PC-3 (cell line): ENCODE data around the gene CFP. TPM values are rescaled to one million over a fixed set of nuclear protein-coding genes. Genes with fewer than 3 reads are reported as not detected.

Experiments
- ATAC-seq: fragments of 200-7000 bp; cut with Tn5 transposase; 2 replicates; pipeline ENCODE4 v1.9.1; 2020; ENCODE audit warnings: mild to moderate bottlenecking, moderate library complexity
- BruUV-seq: library from RNA; stranded (reverse); fragments of 400-500 nt; replicated peaks from 2 replicates; lab custom pipeline; 2021; lab: Mats Ljungman, UMichigan
- CTCF ChIA-PET: fragments of 300-600 bp; sonication (Branson Sonifier 250); formaldehyde crosslinking; loops from one replicate; lab custom pipeline; 2022; ENCODE audit warnings: antibody characterized with exemption; lab: Charles Lee
- POLR2A ChIA-PET: fragments of 300-600 bp; sonication (Branson Sonifier 250); formaldehyde crosslinking; loops from one replicate; lab custom pipeline; 2022; ENCODE audit warnings: antibody characterized with exemption; ENCODE audit not compliant: unreplicated experiment; lab: Charles Lee
- DNase-seq: peaks from one replicate; pipeline ENCODE4 v3.0.0-alpha.2; 2015
- H2AFZ ChIP-seq: fragments of 300-600 bp; sonication (generic); 2 replicates; pipeline ENCODE4 v1.6.0; 2016; ENCODE audit warnings: antibody characterized with exemption, low read length
- H3F3A ChIP-seq: fragments of 300-600 bp; sonication (generic); one replicate; pipeline ENCODE4 v1.6.0; 2017; ENCODE audit warnings: antibody characterized with exemption, low read length, control low read depth, mild to moderate bottlenecking; ENCODE audit not compliant: unreplicated experiment
- H3K27ac ChIP-seq: fragments of 300-600 bp; sonication (generic); 2 replicates; pipeline ENCODE4 v1.5.1; 2016; ENCODE audit warnings: mild to moderate bottlenecking, low read length
- H3K27me3 ChIP-seq: fragments of 300-600 bp; sonication (generic); 2 replicates; pipeline ENCODE4 v1.6.1; 2016; ENCODE audit warnings: low read length, mixed read lengths
- H3K36me3 ChIP-seq: fragments of 300-600 bp; sonication (generic); 2 replicates; pipeline ENCODE4 v1.6.1; 2016; ENCODE audit warnings: low read depth, mixed run types, low read length, mixed read lengths
- H3K4me1 ChIP-seq: fragments of 300-600 bp; sonication (generic); 2 replicates; pipeline ENCODE4 v1.5.1; 2016; ENCODE audit warnings: low read length; ENCODE audit not compliant: insufficient read depth
- H3K4me2 ChIP-seq: fragments of 300-600 bp; sonication (generic); 2 replicates; pipeline ENCODE4 v1.6.0; 2016; ENCODE audit warnings: low read length
- H3K4me3 ChIP-seq: fragments of 300-600 bp; sonication (generic); 2 replicates; pipeline ENCODE4 v1.5.1; 2016; ENCODE audit warnings: mild to moderate bottlenecking, low read length, mixed read lengths
- H3K79me2 ChIP-seq: fragments of 300-600 bp; sonication (generic); 2 replicates; pipeline ENCODE4 v1.6.1; 2017; ENCODE audit warnings: low read length, mixed read lengths
- H3K9ac ChIP-seq: fragments of 300-600 bp; sonication (generic); 2 replicates; pipeline ENCODE4 v1.6.0; 2016; ENCODE audit warnings: mild to moderate bottlenecking, low read length
- H3K9me2 ChIP-seq: fragments of 300-600 bp; sonication (generic); replicated peaks from 2 replicates; pipeline ENCODE4 v1.6.1; 2016; ENCODE audit warnings: mixed run types, low read length, mixed read lengths
- H3K9me3 ChIP-seq: fragments of 300-600 bp; sonication (generic); 2 replicates; pipeline ENCODE4 v1.6.1; 2016; ENCODE audit warnings: low read length, mixed read lengths
- H4K20me1 ChIP-seq: fragments of 300-600 bp; sonication (generic); 2 replicates; pipeline ENCODE4 v1.6.1; 2016; ENCODE audit warnings: low read length, mixed read lengths
- CTCF ChIP-seq: fragments of 300-600 bp; sonication (generic); conservative IDR thresholded peaks from 2 replicates; pipeline ENCODE4 v1.5.1; 2017; ENCODE audit warnings: antibody characterized with exemption, low read depth, mild to moderate bottlenecking, low read length
- EZH2 ChIP-seq: fragments of 300-600 bp; sonication (generic); IDR thresholded peaks from one replicate; pipeline ENCODE4 v1.6.1; 2017; ENCODE audit warnings: antibody characterized with exemption, mild to moderate bottlenecking, low read length; ENCODE audit not compliant: unreplicated experiment
- EZH2phosphoT487 ChIP-seq: fragments of 300-600 bp; sonication (generic); IDR thresholded peaks from 2 replicates; pipeline ENCODE4 v1.6.1; 2018; ENCODE audit warnings: mild to moderate bottlenecking, antibody characterized with exemption, low read length, borderline replicate concordance
- intact Hi-C: fragments of 100-400 bp; cut with micrococcal nuclease; formaldehyde crosslinking; loops from 2 replicates; pipeline ENCODE4 v1.9.0; 2023
- total RNA-seq: library from RNA; depleted of rRNA; stranded (reverse); fragments of >200 nt; gene quantifications from 2 replicates; pipeline ENCODE4 v1.2.3, GENCODE V29; 2014

The CFP gene
- total RNA-seq, 1 experiment from 2014 or later, result 1.9 TPM

- Histone ChIP-seq H3K4me3 (no peak overlapping the region), H4K20me1 (no peaks in the 10 kb centered on the region), H3K4me2 (0 out of 2 replicates have a peak overlapping the region, but pooled peaks have one; percentile 13), H3K9me2 (no peaks in the 10 kb centered on the region), H3K9ac (no peak overlapping the region), H3F3A (no peaks in the 10 kb centered on the region), H2AFZ (no peak overlapping the region), H3K4me1 (peaks cover 24% of the 10 kb centered on the region), H3K79me2 (peaks cover 18% of the 10 kb centered on the region), H3K36me3 (no peaks in the 10 kb centered on the region; the same call in 1 of the 2 replicates), H3K9me3 (no peaks in the 10 kb centered on the region), H3K27ac (no peak overlapping the region), H3K27me3 (no peaks in the 10 kb centered on the region)
- no peak for ATAC-seq
- no TSS peak for BruUV-seq
- TF ChIP-seq EZH2, result no peak
- no peak for TF ChIP-seq CTCF
- TF ChIP-seq EZH2phosphoT487, result no peak
- intact Hi-C loops, result loop anchor here (5.0 kb wide), 1 partner anchor 68 kb away; the partner anchor contains the start of gene ELK1
- POLR2A ChIA-PET, result no interaction called here
- no peak for DNase-seq
- CTCF ChIA-PET, result no interaction called here
Observed at GRCh38 chrX:47584714-47585113, 45.0 kb downstream of the CFP start.

DNA sequence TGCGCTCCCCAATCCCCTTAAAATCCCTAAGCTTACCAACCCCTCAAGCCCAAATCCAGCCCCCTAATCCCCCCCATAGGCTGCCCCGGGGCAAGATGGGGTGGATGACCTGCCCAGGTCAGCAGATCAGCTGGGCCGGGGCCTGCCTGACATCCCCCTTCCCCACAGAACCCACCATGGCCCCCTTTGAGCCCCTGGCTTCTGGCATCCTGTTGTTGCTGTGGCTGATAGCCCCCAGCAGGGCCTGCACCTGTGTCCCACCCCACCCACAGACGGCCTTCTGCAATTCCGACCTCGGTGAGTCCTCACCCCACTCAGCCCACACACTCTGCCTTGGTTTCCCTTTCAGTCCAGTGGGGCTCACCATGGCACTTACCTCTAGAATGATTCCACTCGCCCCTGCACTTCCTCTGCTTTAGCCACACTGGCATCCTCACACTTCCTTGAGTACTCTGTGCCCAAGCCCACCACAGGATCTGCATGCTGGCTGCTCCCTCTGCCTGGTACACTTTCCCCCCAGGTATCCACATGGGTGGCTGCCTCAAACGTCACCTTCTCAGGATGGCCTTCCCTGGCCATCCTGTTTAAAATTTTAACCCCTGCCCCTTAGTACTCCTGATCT, 46.4 kb downstream of the CFP start:
- Histone ChIP-seq H4K20me1 (no peaks in the 10 kb centered on the region), H2AFZ (no peak overlapping the region), H3K27me3 (no peaks in the 10 kb centered on the region), H3K4me3 (peak overlapping the region; percentile 83), H3K4me2 (peak overlapping the region; percentile 90), H3K9me3 (no peaks in the 10 kb centered on the region), H3K27ac (no peak overlapping the region), H3K36me3 (no peaks in the 10 kb centered on the region; the same call in 1 of the 2 replicates), H3K4me1 (peaks cover 31% of the 10 kb centered on the region), H3K9me2 (no peaks in the 10 kb centered on the region), H3F3A (no peaks in the 10 kb centered on the region), H3K9ac (peak overlapping the region; percentile 90), H3K79me2 (peaks cover 18% of the 10 kb centered on the region)
- ChIA-PET CTCF (no interaction called here), POLR2A (no interaction called here)
- BruUV-seq, result no TSS peak
- intact Hi-C loops, result loop anchor here (5.0 kb wide), 1 partner anchor 69 kb away; the partner anchor contains the start of gene ELK1
- no peak for TF ChIP-seq EZH2
- no peak for TF ChIP-seq CTCF
- no peak for TF ChIP-seq EZH2phosphoT487
- ATAC-seq (no peak), DNase-seq (no peak)
